GM12878 (cell line): ENCODE data around the gene PRMT2. TPM values are rescaled to one million over a fixed set of nuclear protein-coding genes. Genes with fewer than 3 reads are reported as not detected.

ENCODE experiments used
- ATAC-seq: fragments of 200-7000 bp; cut with Tn5 transposase; 3 replicates; pipeline ENCODE4 v1.9.1; 2020; ENCODE audit warnings: mild to moderate bottlenecking, moderate library complexity
- BruUV-seq: library from RNA; stranded (reverse); fragments of 400-500 nt; replicated peaks from 2 replicates; lab custom pipeline; 2021; lab: Mats Ljungman, UMichigan
- CTCF ChIA-PET: fragments of 300-600 bp; sonication (Branson Sonifier 250); formaldehyde crosslinking; extraction: SDS; loops from one replicate; lab custom pipeline; 2021; ENCODE audit warnings: inconsistent platforms; lab: Yijun Ruan, JAX
- POLR2A ChIA-PET: fragments of 350-600 bp; formaldehyde crosslinking; extraction: SDS; loops from one replicate; lab custom pipeline; 2021; ENCODE audit warnings: inconsistent platforms; lab: Charles Lee
- RAD21 ChIA-PET: fragments of 300-600 bp; sonication (Branson Sonifier 250); formaldehyde crosslinking; loops from one replicate; lab custom pipeline; 2023; ENCODE audit warnings: antibody characterized with exemption; ENCODE audit not compliant: unreplicated experiment; lab: Charles Lee
- SMC1A ChIA-PET: fragments of 300-600 bp; sonication (Branson Sonifier 250); formaldehyde crosslinking; loops from one replicate; lab custom pipeline; 2023; ENCODE audit not compliant: unreplicated experiment, uncharacterized antibody; lab: Charles Lee
- DNase-seq: peaks from one replicate; pipeline ENCODE4 v3.0.0-alpha.2; 2011; ENCODE audit warnings: low read depth, low spot score
- FAIRE-seq: peaks from 3 replicates; lab custom pipeline; 2011; peaks lifted over from hg19 to GRCh38; lab: Jason Lieb, UNC
- H2AFZ ChIP-seq: 2 replicates; pipeline ENCODE4 v1.6.0; 2011; ENCODE audit warnings: low read depth, low read length, control low read depth; ENCODE audit not compliant: control insufficient read depth
- H3K27ac ChIP-seq: 2 replicates; pipeline ENCODE4 v1.5.1; 2011; ENCODE audit warnings: control low read depth; ENCODE audit not compliant: control insufficient read depth, insufficient read depth
- H3K27me3 ChIP-seq, 2 experiments: replicated peaks in 1 of 2; 2 replicates each; pipeline versions ENCODE4 v1.6.0 to v1.6.1; 2011; ENCODE audit warnings: low read length in 1 of 2; ENCODE audit not compliant: control insufficient read depth in 2 of 2, insufficient read depth in 2 of 2
- H3K36me3 ChIP-seq, 2 experiments: 2 replicates each; pipeline ENCODE4 v1.5.1; 2011; ENCODE audit warnings: low read length in 1 of 2; ENCODE audit not compliant: control insufficient read depth in 2 of 2, insufficient read depth in 2 of 2
- H3K4me1 ChIP-seq: 2 replicates; pipeline ENCODE4 v1.6.1; 2011; ENCODE audit warnings: mild to moderate bottlenecking, low read length, moderate library complexity, mixed read lengths; ENCODE audit not compliant: control insufficient read depth, insufficient read depth
- H3K4me2 ChIP-seq: 2 replicates; pipeline ENCODE4 v1.6.0; 2011; ENCODE audit warnings: control low read depth; ENCODE audit not compliant: control insufficient read depth, insufficient read depth
- H3K4me3 ChIP-seq: fragments of 200-600 bp; sonication (generic); 2 replicates; pipeline ENCODE4 v1.5.1; 2016
- H3K79me2 ChIP-seq: 2 replicates; pipeline ENCODE4 v1.6.0; 2011; ENCODE audit warnings: low read length; ENCODE audit not compliant: control insufficient read depth, insufficient read depth
- H3K9ac ChIP-seq: 2 replicates; pipeline ENCODE4 v1.8.0; 2011; ENCODE audit warnings: low read length, control low read depth, mixed read lengths; ENCODE audit not compliant: control insufficient read depth, insufficient read depth
- H3K9me3 ChIP-seq: replicated peaks from 3 replicates; pipeline ENCODE4 v1.5.1; 2011; ENCODE audit warnings: mild to moderate bottlenecking, low read length; ENCODE audit not compliant: control insufficient read depth, insufficient read depth
- H4K20me1 ChIP-seq: 2 replicates; pipeline ENCODE4 v1.6.0; 2011; ENCODE audit not compliant: control insufficient read depth, insufficient read depth
- BMI1 ChIP-seq: fragments of 450-650 bp; IDR thresholded peaks from 2 replicates; pipeline ENCODE4 v1.6.1; 2016; ENCODE audit warnings: mild to moderate bottlenecking, moderate library complexity, borderline replicate concordance
- CEBPZ ChIP-seq: fragments of 150-350 bp; IDR thresholded peaks from 2 replicates; pipeline ENCODE4 v1.6.1; 2016; ENCODE audit warnings: low read depth, low read length
- DPF2 ChIP-seq: fragments of 450-650 bp; IDR thresholded peaks from 2 replicates; pipeline ENCODE4 v1.6.1; 2017; ENCODE audit warnings: mild to moderate bottlenecking
- EGR1 ChIP-seq, 2 experiments: IDR thresholded peaks; 1 replicate in 1 of 2; 2 replicates in 1 of 2; pipeline ENCODE4 v1.6.1; 2011 to 2012; ENCODE audit warnings: low read depth in 2 of 2, low read length in 2 of 2, borderline replicate concordance in 1 of 2, mild to moderate bottlenecking in 1 of 2, moderate library complexity in 1 of 2
- EP300 ChIP-seq, 2 experiments: fragments of 150-350 bp in 1 of 2; IDR thresholded peaks; 2 replicates each; pipeline ENCODE4 v1.6.1; 2011 to 2012; ENCODE audit warnings: low read depth in 2 of 2, low read length in 2 of 2, borderline replicate concordance in 1 of 2, improper control_type of control experiment in 1 of 2, inconsistent platforms in 1 of 2; ENCODE audit not compliant: control insufficient read depth in 1 of 2
- IKZF1 ChIP-seq: fragments of 450-650 bp; conservative IDR thresholded peaks from 2 replicates; pipeline ENCODE4 v1.6.1; 2017; ENCODE audit warnings: antibody characterized with exemption, mild to moderate bottlenecking
- IKZF2 ChIP-seq, 2 experiments: fragments of 450-650 bp; IDR thresholded peaks; 2 replicates each; pipeline ENCODE4 v1.6.1; 2017; ENCODE audit warnings: mild to moderate bottlenecking in 2 of 2, moderate library complexity in 2 of 2
- MEF2A ChIP-seq: IDR thresholded peaks from 2 replicates; pipeline ENCODE4 v1.6.1; 2011; ENCODE audit warnings: low read depth, mild to moderate bottlenecking, low read length, moderate library complexity; ENCODE audit not compliant: insufficient read depth
- MTA2 ChIP-seq: fragments of 450-650 bp; IDR thresholded peaks from 2 replicates; pipeline ENCODE4 v1.6.1; 2016; ENCODE audit warnings: low read depth, mild to moderate bottlenecking, moderate library complexity
- PAX5 ChIP-seq: IDR thresholded peaks from 2 replicates; pipeline ENCODE4 v1.6.1; 2011; ENCODE audit warnings: low read depth, low read length, borderline replicate concordance
- PKNOX1 ChIP-seq: fragments of 450-650 bp; IDR thresholded peaks from 2 replicates; pipeline ENCODE4 v1.6.1; 2016; ENCODE audit warnings: mild to moderate bottlenecking
- RAD51 ChIP-seq: fragments of 450-650 bp; IDR thresholded peaks from 2 replicates; pipeline ENCODE4 v1.6.1; 2016; ENCODE audit warnings: moderate library complexity, mild to moderate bottlenecking, inconsistent platforms
- RELB ChIP-seq: fragments of 450-650 bp; IDR thresholded peaks from 2 replicates; pipeline ENCODE4 v1.6.1; 2017; ENCODE audit warnings: low read depth, mild to moderate bottlenecking, moderate library complexity
- RUNX3 ChIP-seq: IDR thresholded peaks from 2 replicates; pipeline ENCODE4 v1.6.1; 2012; ENCODE audit warnings: low read length, inconsistent platforms
- SPI1 ChIP-seq: IDR thresholded peaks from 2 replicates; pipeline ENCODE4 v1.6.1; 2011; ENCODE audit warnings: low read depth, mild to moderate bottlenecking, low read length, moderate library complexity, borderline replicate concordance; ENCODE audit not compliant: insufficient read depth
- WGBS: methylation state at CpG from one replicate; pipeline ENCODE4 v1.1.6; 2016; ENCODE audit warnings: low lambda C conversion rate; ENCODE audit not compliant: insufficient replicate concordance, insufficient coverage; ENCODE audit errors: missing lambda C conversion rate; 5-methylcytosine and 5-hydroxymethylcytosine counted together
- in situ Hi-C: fragments of 300-500 bp; cut with MboI; formaldehyde crosslinking; loops from 9 replicates; pipeline ENCODE4 v1.14.3; 2018; ENCODE audit warnings: mixed read lengths
- intact Hi-C: fragments of 100-400 bp; cut with micrococcal nuclease; formaldehyde crosslinking; loops from one replicate; pipeline ENCODE4 v1.14.2; 2022; ENCODE audit not compliant: unreplicated experiment
- polyA plus RNA-seq, 11 experiments: library from polyadenylated mRNA; depleted of rRNA in 4 of 11; unstranded in 6 of 11; stranded (reverse) in 5 of 11; fragments of >200 nt; fragmentation: Nextera tagmentation in 4 of 11; fragmentation: Illumina TruSeq in 1 of 11; extraction: Ambion mirVana in 4 of 11; extraction: Trizol in 1 of 11; gene quantifications; 1 replicate in 1 of 11; 2 replicates in 10 of 11; pipeline versions ENCODE4 v1.2.1 to v1.2.3, GENCODE V29; 2011 to 2016; ENCODE audit warnings: inconsistent platforms in 2 of 11, missing spikeins in 2 of 11, low read depth in 1 of 11
- total RNA-seq, 4 experiments: library from RNA; depleted of rRNA in 3 of 4; stranded (reverse); fragments of >200 nt in 3 of 4; fragmentation: Illumina TruSeq in 1 of 4; extraction: Trizol in 1 of 4; gene quantifications; 2 replicates each; pipeline versions ENCODE4 v1.2.1 to v1.2.3, GENCODE V29; 2013 to 2021

PRMT2 gene
- total and polyA plus RNA-seq, 10 of the 15 experiments (the other 5 are each of a cell fraction or from before 2014, with no cell fraction given), result 16.1 to 48.6 (median 36.2) TPM

GRCh38 chr21:46621457-46622182, 13.9 kb upstream of the PRMT2 start (continued):
- no peak for TF ChIP-seq CEBPZ
- no peak for TF ChIP-seq PAX5
- no peak for TF ChIP-seq EGR1 (IDR thresholded peaks at IDR 0.05; ENCODE audit: borderline replicate concordance in 1 of 2, low read depth in 2 of 2, low read length in 2 of 2)

- ATAC-seq (peak; percentile 62), DNase-seq (no peak), FAIRE-seq (peak; percentile 35)
- peak overlapping the region; percentile 24; the same call in 1 of the 2 replicates for H3K4me2 ChIP-seq
- no peaks in the 10 kb centered on the region for H4K20me1 ChIP-seq
- no peaks in the 10 kb centered on the region for H3K79me2 ChIP-seq
- WGBS, result 51% methylated on average over 4 of the region's 4 CpGs
- no peak overlapping the region for H3K9ac ChIP-seq
- in situ Hi-C loops, result no loop called here
- peak overlapping the region; percentile 40; the same call in 1 of the 2 replicates for H2AFZ ChIP-seq
- peaks cover 3% of the 10 kb centered on the region; the same call in 1 of the 3 replicates for H3K9me3 ChIP-seq
- H3K4me1 ChIP-seq, result peaks cover 7% of the 10 kb centered on the region
- intact Hi-C loops, result no loop called here
- ChIA-PET CTCF (interaction anchor here (0.7 kb wide), 1 partner anchor 118 kb away, joined by 3 read pairs; no protein-coding TSS in a partner anchor), RAD21 (interaction anchor here (1.0 kb wide), 1 partner anchor 14 kb away, joined by 6 read pairs; no protein-coding TSS in a partner anchor), POLR2A (interaction anchor here (1.2 kb wide), 1 partner anchor 13 kb away, joined by 4 read pairs; the partner anchor contains the start of gene PRMT2), SMC1A (no interaction called here)
- no peak overlapping the region for H3K4me3 ChIP-seq
- H3K36me3 ChIP-seq, result no peaks in the 10 kb centered on the region
- H3K27me3 ChIP-seq, result no peaks in the 10 kb centered on the region; a peak in 1 of 4 replicates
- no TSS peak for BruUV-seq
- peak overlapping the region; percentile 11 for H3K27ac ChIP-seq
- TF ChIP-seq MTA2 (0 out of 2 replicates have a peak, but pooled peaks have one; percentile 23), DPF2 (0 out of 2 replicates have a peak, but pooled peaks have one; percentile 19), IKZF2 (IDR thresholded peaks at IDR 0.05) (peak; percentile 71 to 76; a peak in 2 of 4 replicates), SPI1 (peak; percentile 75; the same call in 1 of the 2 replicates), MEF2A (no peak), EP300 (IDR thresholded peaks at IDR 0.05; ENCODE audit: borderline replicate concordance in 1 of 2, control insufficient read depth in 1 of 2, low read depth in 2 of 2, low read length in 2 of 2) (0 out of 4 replicates have a peak, but pooled peaks of 1 of the 2 experiments have one; percentile 19), RELB (peak; percentile 21; the same call in 1 of the 2 replicates), RUNX3 (peak; percentile 75), PKNOX1 (no peak), RAD51 (no peak), IKZF1 (peak; percentile 64), BMI1 (peak; percentile 31; the same call in 1 of the 2 replicates)
Observed at GRCh38 chr21:46622226-46622625, 13.2 kb upstream of the PRMT2 start.
